A673 (cell line): ENCODE measurements around the gene PIGO. TPM values are rescaled to one million over a fixed set of nuclear protein-coding genes. Genes with fewer than 3 reads are reported as not detected.

Experiments
- BruUV-seq: library from RNA; stranded (reverse); fragments of 400-500 nt; replicated peaks from 2 replicates; lab custom pipeline; 2021; lab: Mats Ljungman, UMichigan
- CTCF ChIA-PET: fragments of 300-600 bp; sonication (Branson Sonifier 250); formaldehyde crosslinking; loops from one replicate; lab custom pipeline; 2022; ENCODE audit warnings: antibody characterized with exemption; lab: Charles Lee
- POLR2A ChIA-PET: fragments of 300-600 bp; sonication (Branson Sonifier 250); formaldehyde crosslinking; loops from one replicate; lab custom pipeline; 2022; ENCODE audit warnings: antibody characterized with exemption; ENCODE audit not compliant: low non-redundant PET; lab: Charles Lee
- DNase-seq: peaks from one replicate; pipeline ENCODE4 v3.0.0-alpha.2; 2015; ENCODE audit warnings: low spot score
- H3K27ac ChIP-seq: fragments of 200-600 bp; sonication (generic); 2 replicates; pipeline ENCODE4 v1.5.1; 2016; ENCODE audit warnings: mixed run types, low read depth, mild to moderate bottlenecking, mixed read lengths, antibody characterized with exemption, low read length; ENCODE audit not compliant: poor library complexity, severe bottlenecking
- H3K27me3 ChIP-seq: fragments of 200-600 bp; sonication (generic); replicated peaks from 2 replicates; pipeline ENCODE4 v1.6.1; 2017; ENCODE audit warnings: mixed run types, low read depth, mild to moderate bottlenecking, mixed read lengths, antibody characterized with exemption, low read length; ENCODE audit not compliant: insufficient read depth, poor library complexity
- H3K36me3 ChIP-seq: fragments of 200-600 bp; sonication (generic); 2 replicates; pipeline ENCODE4 v1.6.1; 2016; ENCODE audit warnings: mixed run types, mild to moderate bottlenecking, mixed read lengths, antibody characterized with exemption, low read length; ENCODE audit not compliant: insufficient read depth, poor library complexity, severe bottlenecking
- H3K4me1 ChIP-seq: fragments of 200-600 bp; sonication (generic); 2 replicates; pipeline ENCODE4 v1.6.1; 2017; ENCODE audit warnings: mixed run types, mild to moderate bottlenecking, mixed read lengths, antibody characterized with exemption, low read length; ENCODE audit not compliant: insufficient read depth, poor library complexity, severe bottlenecking
- H3K4me3 ChIP-seq: fragments of 200-600 bp; sonication (generic); 2 replicates; pipeline ENCODE4 v1.5.1; 2016; ENCODE audit warnings: low read depth, mixed run types, mild to moderate bottlenecking, mixed read lengths, low read length; ENCODE audit not compliant: poor library complexity, severe bottlenecking
- H3K9me3 ChIP-seq: fragments of 200-600 bp; sonication (generic); 2 replicates; pipeline ENCODE4 v1.6.1; 2016; ENCODE audit warnings: mixed run types, low read depth, mild to moderate bottlenecking, mixed read lengths, antibody characterized with exemption, low read length; ENCODE audit not compliant: poor library complexity, severe bottlenecking
- EZH2 ChIP-seq: fragments of 200-600 bp; sonication (generic); IDR thresholded peaks from 2 replicates; pipeline ENCODE4 v1.6.1; 2017; ENCODE audit warnings: borderline replicate concordance, low read depth, mild to moderate bottlenecking, mixed read lengths, antibody characterized with exemption, low read length; ENCODE audit not compliant: poor library complexity, severe bottlenecking
- intact Hi-C: fragments of 100-400 bp; cut with micrococcal nuclease; formaldehyde crosslinking; loops from one replicate; pipeline ENCODE4 v1.10.0; 2022; ENCODE audit not compliant: unreplicated experiment
- total RNA-seq: library from RNA; stranded (reverse); gene quantifications from 2 replicates; pipeline ENCODE4 v1.2.3, GENCODE V29; 2021
- TF ChIP-seq, protein P1 (sequence below): fragments of 300-800, 200-600 bp; sonication (generic); conservative IDR thresholded peaks from 2 replicates; pipeline ENCODE4 v1.5.1; 2017; ENCODE audit warnings: low read depth, mild to moderate bottlenecking, antibody characterized with exemption, low read length, moderate library complexity, mixed read lengths

Gene PIGO
- total RNA-seq, 1 experiment from 2014 or later: 32.9 TPM

DNA sequence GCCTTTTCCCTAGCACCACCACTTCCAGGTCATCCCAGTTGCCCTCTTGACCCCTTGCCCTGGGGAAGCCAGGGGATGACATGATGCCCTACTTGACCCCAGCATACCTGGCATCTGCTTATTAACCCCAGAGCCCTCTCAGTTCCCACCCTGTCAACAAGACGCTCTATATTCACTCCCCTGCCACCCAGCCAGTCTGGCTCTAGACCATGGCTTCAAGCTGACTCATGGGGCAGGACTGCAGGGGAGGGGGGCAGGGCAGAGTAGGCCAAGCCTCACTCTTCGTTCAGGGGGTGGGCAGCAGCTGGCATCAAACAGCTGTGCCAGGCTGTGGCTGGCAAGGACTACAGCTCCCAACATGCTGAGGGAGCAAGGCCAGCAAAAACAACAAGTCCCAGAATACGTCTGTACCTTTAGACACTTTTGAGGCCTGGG is 14.0 kb upstream of the PIGO start:
- DNase-seq: peak; percentile 31
- CTCF ChIA-PET: no interaction called here

GRCh38 chr9:35108946-35109575 is 12.7 kb upstream of the PIGO start:
- Histone ChIP-seq H3K36me3 (peaks cover 5% of the 10 kb centered on the region), H3K4me1 (peaks cover 19% of the 10 kb centered on the region), H3K27ac (no peak overlapping the region), H3K27me3 (no peaks in the 10 kb centered on the region), H3K9me3 (no peaks in the 10 kb centered on the region), H3K4me3 (no peak overlapping the region)
- intact Hi-C loops: no loop called here
- CTCF ChIA-PET: no interaction called here
- POLR2A ChIA-PET: no interaction called here
- no peak for DNase-seq
- no TSS peak for BruUV-seq
- TF ChIP-seq, protein P1, sequence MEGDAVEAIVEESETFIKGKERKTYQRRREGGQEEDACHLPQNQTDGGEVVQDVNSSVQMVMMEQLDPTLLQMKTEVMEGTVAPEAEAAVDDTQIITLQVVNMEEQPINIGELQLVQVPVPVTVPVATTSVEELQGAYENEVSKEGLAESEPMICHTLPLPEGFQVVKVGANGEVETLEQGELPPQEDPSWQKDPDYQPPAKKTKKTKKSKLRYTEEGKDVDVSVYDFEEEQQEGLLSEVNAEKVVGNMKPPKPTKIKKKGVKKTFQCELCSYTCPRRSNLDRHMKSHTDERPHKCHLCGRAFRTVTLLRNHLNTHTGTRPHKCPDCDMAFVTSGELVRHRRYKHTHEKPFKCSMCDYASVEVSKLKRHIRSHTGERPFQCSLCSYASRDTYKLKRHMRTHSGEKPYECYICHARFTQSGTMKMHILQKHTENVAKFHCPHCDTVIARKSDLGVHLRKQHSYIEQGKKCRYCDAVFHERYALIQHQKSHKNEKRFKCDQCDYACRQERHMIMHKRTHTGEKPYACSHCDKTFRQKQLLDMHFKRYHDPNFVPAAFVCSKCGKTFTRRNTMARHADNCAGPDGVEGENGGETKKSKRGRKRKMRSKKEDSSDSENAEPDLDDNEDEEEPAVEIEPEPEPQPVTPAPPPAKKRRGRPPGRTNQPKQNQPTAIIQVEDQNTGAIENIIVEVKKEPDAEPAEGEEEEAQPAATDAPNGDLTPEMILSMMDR: no peak
- TF ChIP-seq EZH2: no peak

More for the DNA sequence above, 14.0 kb upstream of the PIGO start:
- Histone ChIP-seq H3K4me1 (peaks cover 32% of the 10 kb centered on the region), H3K27ac (no peak overlapping the region), H3K27me3 (no peaks in the 10 kb centered on the region), H3K9me3 (no peaks in the 10 kb centered on the region), H3K4me3 (peak overlapping the region; percentile 78), H3K36me3 (peaks cover 5% of the 10 kb centered on the region)
- POLR2A ChIA-PET: no interaction called here
- intact Hi-C loops: loop anchor here (10.0 kb wide), 1 partner anchor 274 kb away; no protein-coding TSS in a partner anchor
- TF ChIP-seq, protein P1: no peak
- TF ChIP-seq EZH2: no peak
- BruUV-seq: no TSS peak

GRCh38 chr9:35108461-35108860 is 12.1 kb upstream of the PIGO start:
- peaks cover 5% of the 10 kb centered on the region for H3K36me3 ChIP-seq
- no peak for TF ChIP-seq EZH2
- TF ChIP-seq, protein P1: no peak
- H3K9me3 ChIP-seq: no peaks in the 10 kb centered on the region
- no peak overlapping the region for H3K4me3 ChIP-seq
- DNase-seq: no peak
- peaks cover 25% of the 10 kb centered on the region for H3K4me1 ChIP-seq
- POLR2A ChIA-PET: no interaction called here
- CTCF ChIA-PET: no interaction called here
- H3K27me3 ChIP-seq: no peaks in the 10 kb centered on the region
- BruUV-seq: no TSS peak
- intact Hi-C loops: no loop called here
- no peak overlapping the region for H3K27ac ChIP-seq
